Astrocyte of the cerebellum (primary cell): Measurements from ENCODE around the gene POR.

ENCODE experiments used
- DNase-seq: peaks from one replicate; pipeline ENCODE4 v3.0.0-alpha.2; 2011; ENCODE audit warnings: low read depth
- H3K4me3 ChIP-seq: 2 replicates; pipeline ENCODE4 v1.5.1; 2011; ENCODE audit warnings: mild to moderate bottlenecking, low read depth, low read length, moderate library complexity
- CTCF ChIP-seq: IDR thresholded peaks from 2 replicates; pipeline ENCODE4 v1.5.1; 2012; ENCODE audit warnings: low read length, low read depth, moderate library complexity, mild to moderate bottlenecking; ENCODE audit errors: missing control alignments
- in situ Hi-C: cut with HindIII; loops from 2 replicates; pipeline ENCODE4 v1.10.0; 2017; ENCODE audit warnings: low sequenced_read_pairs

The POR gene

GRCh38 chr7:75916685-75917634 lies 2.0 kb downstream of the POR start:
- in situ Hi-C loops: no loop called here
- no peak overlapping the region for H3K4me3 ChIP-seq
- TF ChIP-seq CTCF: no peak
- no peak for DNase-seq

GRCh38 chr7:75920431-75921161 lies 5.6 kb downstream of the POR start:
- no peak overlapping the region for H3K4me3 ChIP-seq
- in situ Hi-C loops: no loop called here
- DNase-seq: no peak
- no peak for TF ChIP-seq CTCF

GRCh38 chr7:75921479-75921878 lies 6.5 kb downstream of the POR start:
- DNase-seq: no peak
- no peak overlapping the region for H3K4me3 ChIP-seq
- TF ChIP-seq CTCF: no peak
- in situ Hi-C loops: no loop called here

- H3K4me3 ChIP-seq: no peak overlapping the region
- no peak for DNase-seq
- TF ChIP-seq CTCF: no peak
- in situ Hi-C loops: no loop called here
Measured at GRCh38 chr7:75922966-75923603, 8.1 kb downstream of the POR start.

GRCh38 chr7:75924256-75924655 lies 9.3 kb downstream of the POR start:
- in situ Hi-C loops: no loop called here
- no peak for DNase-seq
- H3K4me3 ChIP-seq: no peak overlapping the region
- no peak for TF ChIP-seq CTCF

- in situ Hi-C loops: no loop called here
- no peak overlapping the region for H3K4me3 ChIP-seq
- DNase-seq: no peak
- no peak for TF ChIP-seq CTCF
Measured at GRCh38 chr7:75924889-75925288, 9.9 kb downstream of the POR start.
